ENCODE measurements around the gene ASPN. TPM values are rescaled to one million over a fixed set of nuclear protein-coding genes. Genes with fewer than 3 reads are reported as not detected.

ASPN gene
- total RNA-seq (2014; rRNA removed; shearing (Covaris generic); ENCODE audit: low replicate concordance) = not detected in 2 replicates

DNA sequence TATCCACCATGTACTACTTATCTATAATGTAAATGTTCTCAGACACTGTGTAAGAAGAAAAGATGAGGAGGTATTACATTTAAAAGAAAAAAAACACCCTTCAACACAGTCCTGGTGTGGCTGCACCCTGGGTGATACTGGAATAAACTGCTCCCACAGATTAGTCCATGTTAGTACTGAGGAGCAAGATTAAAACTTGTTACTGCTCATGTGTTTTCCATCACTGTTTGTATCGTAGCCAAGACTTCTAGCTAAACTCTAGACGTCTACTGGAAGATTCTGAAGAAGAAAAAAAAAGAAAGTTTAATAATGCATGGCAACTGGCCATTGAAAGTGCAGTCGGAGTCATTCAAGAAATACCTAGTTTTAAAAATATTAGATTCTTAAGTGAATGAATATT lies at the start of gene ASPN:
TSS of gene ASPN (minus strand) at position 178 of the 400 bp plus-strand sequence.
- no peak for DNase-seq
- Histone ChIP-seq H3K27me3 (no peaks in the 10 kb centered on the region), H3K36me3 (no peaks in the 10 kb centered on the region), H3K4me3 (no peak within 1 kb of the TSS), H3K9me3 (no peaks in the 10 kb centered on the region)

DNA sequence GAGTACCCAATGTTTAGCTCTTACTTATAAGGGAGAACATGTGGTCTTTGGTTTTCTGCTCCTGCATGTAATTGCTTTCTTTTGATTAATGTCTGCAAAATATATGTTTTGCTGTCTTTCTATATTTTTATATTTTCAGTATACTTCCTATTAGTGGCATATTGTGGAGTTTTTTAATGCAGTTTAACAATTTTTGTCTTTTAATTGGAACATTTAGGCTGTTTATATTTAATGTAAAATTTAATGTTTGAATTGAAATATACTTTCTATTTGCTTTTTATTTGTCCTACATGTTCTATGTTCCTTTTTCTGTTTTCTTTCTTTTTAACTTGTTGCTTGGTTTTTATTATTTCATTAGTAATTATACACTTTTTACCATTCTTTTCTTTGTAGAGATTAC lies 48.6 kb upstream of the ASPN start:
- no peak overlapping the region for H3K4me3 ChIP-seq
- DNase-seq = no peak

DNA sequence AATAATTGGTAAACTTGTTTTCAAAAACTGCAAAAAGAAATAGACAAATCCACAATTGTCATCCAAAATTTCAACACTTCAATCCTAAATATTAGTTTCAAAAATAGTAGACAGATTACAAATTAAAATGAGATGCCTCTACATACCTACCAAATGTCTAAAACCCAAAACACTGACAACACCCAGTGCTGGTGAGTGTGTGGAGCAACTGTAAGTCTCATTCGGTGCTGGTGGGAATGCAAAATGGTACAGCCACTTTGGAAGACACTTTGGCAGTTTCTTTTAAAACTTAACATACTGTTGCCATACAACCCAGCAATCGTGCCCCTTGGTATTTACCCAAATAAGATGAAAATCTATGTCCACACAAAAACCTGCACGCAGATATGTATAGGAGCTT lies 46.8 kb upstream of the ASPN start:
- Histone ChIP-seq H3K9me3 (no peaks in the 10 kb centered on the region), H3K36me3 (no peaks in the 10 kb centered on the region), H3K27me3 (no peaks in the 10 kb centered on the region), H3K4me3 (no peak overlapping the region)
- DNase-seq = no peak

More for the DNA sequence above, 48.6 kb upstream of the ASPN start:
- no peaks in the 10 kb centered on the region for H3K36me3 ChIP-seq
- H3K9me3 ChIP-seq = no peaks in the 10 kb centered on the region
- no peaks in the 10 kb centered on the region for H3K27me3 ChIP-seq

DNA sequence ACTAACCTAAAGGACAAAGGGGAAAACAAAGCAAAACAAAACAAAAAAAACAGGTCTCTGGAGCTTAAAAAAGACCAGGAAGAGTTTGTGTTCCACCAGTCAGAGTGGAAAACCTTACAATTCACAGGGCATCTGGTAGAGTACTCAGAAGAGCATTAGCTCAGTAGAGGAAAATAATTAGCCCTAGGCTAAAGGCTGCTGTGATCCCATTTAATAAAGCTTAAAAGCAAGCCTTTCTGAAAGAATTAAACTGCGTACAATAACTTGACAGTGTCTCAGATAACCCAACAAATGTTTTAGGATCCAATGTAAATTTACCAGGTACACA lies 46.2 kb upstream of the ASPN start:
- Histone ChIP-seq H3K36me3 (no peaks in the 10 kb centered on the region), H3K27me3 (no peaks in the 10 kb centered on the region), H3K4me3 (no peak overlapping the region), H3K9me3 (no peaks in the 10 kb centered on the region)
- no peak for DNase-seq

DNA sequence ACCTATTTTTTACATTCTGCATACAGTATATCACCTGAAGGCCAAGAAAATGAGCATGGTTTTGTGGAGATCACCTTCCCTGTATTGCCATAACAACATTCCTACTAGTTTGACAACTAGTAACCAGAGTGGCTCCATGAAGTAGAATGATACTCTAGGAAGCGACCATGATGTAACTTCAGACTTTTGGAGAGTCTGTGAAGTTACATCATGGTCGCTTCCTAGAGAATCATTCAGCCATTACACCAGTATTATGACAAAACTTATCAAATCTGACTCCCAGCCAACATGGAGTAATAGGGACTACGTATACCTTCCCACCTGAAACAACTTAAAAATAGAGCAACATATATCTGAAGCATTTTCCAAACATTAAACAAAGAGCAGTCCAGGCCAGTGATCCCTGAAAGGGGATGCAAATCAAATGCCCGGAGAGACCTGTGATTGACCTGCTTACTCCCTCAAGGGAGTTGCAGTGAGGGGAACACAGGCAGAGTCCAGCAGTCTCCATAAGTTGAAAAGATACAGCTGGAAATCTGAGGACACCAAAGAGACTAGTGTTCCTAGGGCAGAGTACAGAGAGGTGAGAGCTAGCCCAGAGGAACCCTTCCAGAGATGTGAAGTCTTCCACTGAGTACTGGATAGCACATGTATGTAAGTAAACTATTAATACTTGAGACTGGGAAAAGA lies 45.7 kb upstream of the ASPN start:
- Histone ChIP-seq H3K36me3 (no peaks in the 10 kb centered on the region), H3K27me3 (no peaks in the 10 kb centered on the region), H3K9me3 (no peaks in the 10 kb centered on the region), H3K4me3 (no peak overlapping the region)
- DNase-seq = no peak

DNA sequence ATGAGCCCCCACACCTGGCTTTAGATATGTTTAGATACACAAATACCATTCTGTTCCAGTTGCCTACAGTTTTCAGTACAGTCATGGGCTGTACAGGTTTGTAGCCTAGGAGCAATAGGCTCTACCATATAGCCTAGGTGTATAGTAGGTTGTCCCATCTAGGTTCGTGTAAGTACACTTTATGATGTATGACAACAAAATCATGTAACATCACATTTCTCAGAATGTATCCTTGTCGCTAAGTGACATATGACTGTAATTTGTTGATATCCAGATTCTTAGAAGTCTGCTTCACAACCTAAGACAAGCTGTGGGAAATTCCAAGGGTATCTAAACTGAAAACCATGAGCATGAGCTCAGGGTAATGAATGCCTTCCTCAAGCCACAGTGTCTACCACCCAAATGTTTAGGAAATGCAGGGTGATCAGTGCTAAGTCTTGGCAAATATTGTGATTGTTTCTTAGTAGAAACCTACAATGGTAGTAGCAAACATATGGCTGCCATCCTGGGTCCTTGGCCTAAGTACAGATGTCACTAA lies 45.1 kb upstream of the ASPN start:
- Histone ChIP-seq H3K36me3 (no peaks in the 10 kb centered on the region), H3K4me3 (no peak overlapping the region), H3K27me3 (no peaks in the 10 kb centered on the region), H3K9me3 (no peaks in the 10 kb centered on the region)
- no peak for DNase-seq

DNA sequence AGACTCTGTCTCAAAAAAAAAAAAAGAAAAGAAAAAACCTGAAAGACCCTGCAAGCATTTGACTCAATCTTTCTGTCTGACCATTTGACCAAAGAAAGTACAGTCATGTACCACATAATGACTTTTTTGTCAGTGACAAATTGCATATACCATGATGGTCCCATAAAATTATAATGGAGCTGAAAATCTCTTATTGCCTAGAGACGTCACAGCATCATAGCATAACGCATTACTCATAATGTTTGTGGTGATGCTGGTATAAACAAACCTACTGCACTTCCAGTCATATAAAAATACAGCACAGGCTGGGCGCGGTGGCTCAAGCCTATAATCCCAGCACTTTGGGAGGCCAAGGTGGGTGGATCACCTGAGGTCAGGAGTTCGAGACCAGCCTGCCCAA lies 43.0 kb upstream of the ASPN start:
- no peaks in the 10 kb centered on the region for H3K27me3 ChIP-seq
- H3K36me3 ChIP-seq = no peaks in the 10 kb centered on the region
- no peak overlapping the region for H3K4me3 ChIP-seq
- no peaks in the 10 kb centered on the region for H3K9me3 ChIP-seq
- no peak for DNase-seq

DNA sequence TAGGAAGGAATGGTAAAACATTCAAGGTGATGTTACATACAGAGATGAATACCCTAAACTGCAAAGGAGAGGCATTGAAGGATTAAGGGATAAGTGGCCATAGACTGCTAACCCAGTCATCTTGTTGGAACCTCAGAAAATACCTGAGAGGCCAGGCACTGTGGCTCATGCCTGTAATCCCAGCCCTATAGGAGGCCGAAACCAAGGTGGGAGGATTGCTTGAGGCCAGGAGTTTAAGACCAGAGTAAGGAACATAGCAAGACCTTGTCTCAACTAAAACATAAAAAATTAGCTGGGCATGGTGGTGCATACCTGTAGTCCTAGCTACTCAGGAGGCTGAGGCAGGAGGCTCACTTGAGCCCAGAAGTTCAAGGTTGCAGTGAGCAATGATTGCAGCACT lies 42.6 kb upstream of the ASPN start:
- no peaks in the 10 kb centered on the region for H3K36me3 ChIP-seq
- DNase-seq = no peak
- no peaks in the 10 kb centered on the region for H3K9me3 ChIP-seq
- H3K27me3 ChIP-seq = no peaks in the 10 kb centered on the region
- H3K4me3 ChIP-seq = no peak overlapping the region

DNA sequence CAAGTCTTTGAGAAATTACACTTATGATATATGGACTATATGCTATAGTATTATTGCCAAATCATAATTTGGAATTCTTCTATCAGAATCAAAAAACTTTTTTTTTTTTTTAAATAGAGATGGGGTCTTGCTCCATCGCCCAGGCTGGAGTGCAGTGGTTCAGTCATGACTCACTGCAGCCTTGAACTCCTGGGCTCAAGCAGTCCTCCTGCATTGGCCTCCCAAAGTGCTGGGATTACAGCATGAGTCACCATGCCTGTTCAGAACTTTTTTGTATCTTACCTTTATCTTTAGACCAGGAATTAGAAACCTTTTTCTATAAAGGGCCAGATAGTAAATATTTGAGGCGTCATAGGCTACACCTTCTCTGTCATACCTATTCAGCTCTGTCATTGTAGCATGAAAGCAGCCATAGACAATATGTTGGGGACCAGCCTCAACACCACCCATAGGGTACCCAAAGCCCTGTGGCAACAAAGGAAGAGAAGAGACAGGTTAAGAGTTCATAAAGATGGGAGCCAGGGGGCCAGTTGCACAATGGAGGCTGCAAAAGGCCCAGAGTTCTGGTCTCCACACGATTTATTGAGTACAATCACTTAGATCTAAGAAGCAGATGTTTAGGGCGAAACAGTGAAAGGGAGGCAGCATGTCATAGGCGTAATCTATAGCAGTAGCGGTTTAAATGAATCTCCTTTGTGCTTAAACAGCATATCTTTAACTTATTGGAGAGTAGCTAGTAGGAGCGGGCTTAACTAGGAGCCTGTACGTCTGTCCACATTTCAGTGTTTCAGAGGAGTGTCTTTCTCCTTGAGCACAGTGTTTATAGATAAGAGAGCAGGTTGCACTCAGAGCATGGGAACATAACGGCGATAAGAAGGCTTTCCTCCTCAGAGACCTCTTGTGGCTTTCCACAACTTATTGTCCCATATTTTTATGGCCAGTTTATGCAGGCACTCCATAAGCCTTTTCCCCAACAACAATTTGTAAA lies 41.0 kb upstream of the ASPN start:
- Histone ChIP-seq H3K36me3 (no peaks in the 10 kb centered on the region), H3K27me3 (no peaks in the 10 kb centered on the region), H3K9me3 (no peaks in the 10 kb centered on the region), H3K4me3 (no peak overlapping the region)
- DNase-seq = no peak

DNA sequence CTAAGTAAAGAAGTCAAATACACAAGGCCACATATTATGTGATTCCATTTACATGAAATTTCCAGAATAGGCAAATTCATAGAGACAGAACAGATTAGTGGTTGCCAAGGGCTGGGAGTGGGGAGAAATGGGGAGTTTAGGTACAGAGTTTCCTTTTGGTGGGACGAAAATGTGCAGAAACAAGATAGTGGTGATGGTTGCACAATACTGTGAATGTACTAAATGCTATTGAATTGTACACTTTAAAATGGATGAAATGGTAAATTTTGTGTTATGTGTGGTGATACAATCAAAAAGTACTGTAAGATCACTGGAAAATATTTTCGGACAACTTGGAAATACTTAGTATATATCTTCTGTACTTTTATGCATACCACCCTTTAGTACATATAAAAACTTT lies 38.5 kb upstream of the ASPN start:
- Histone ChIP-seq H3K27me3 (no peaks in the 10 kb centered on the region), H3K4me3 (no peak overlapping the region), H3K9me3 (no peaks in the 10 kb centered on the region), H3K36me3 (no peaks in the 10 kb centered on the region)
- no peak for DNase-seq

DNA sequence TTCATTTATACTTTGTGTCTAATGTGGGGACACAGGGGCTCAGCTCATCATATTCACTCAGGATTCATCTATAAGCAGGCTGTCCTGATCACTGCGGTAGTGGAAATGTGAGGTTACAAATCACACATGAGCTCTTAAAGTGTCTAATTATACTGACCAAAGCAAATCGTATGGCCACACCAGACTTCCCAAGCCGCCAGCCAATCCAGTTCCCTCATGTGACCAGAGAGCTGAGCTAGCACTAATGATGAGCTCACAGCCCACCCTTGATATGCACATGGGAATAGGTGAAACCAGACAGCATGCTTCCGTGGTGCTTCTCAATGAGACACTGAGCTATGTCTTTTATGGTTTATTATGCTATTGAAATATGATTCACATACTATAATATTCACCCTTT lies 35.9 kb upstream of the ASPN start:
- no peak for DNase-seq
- no peaks in the 10 kb centered on the region for H3K27me3 ChIP-seq
- H3K4me3 ChIP-seq = no peak overlapping the region
- H3K9me3 ChIP-seq = no peaks in the 10 kb centered on the region
- no peaks in the 10 kb centered on the region for H3K36me3 ChIP-seq

DNA sequence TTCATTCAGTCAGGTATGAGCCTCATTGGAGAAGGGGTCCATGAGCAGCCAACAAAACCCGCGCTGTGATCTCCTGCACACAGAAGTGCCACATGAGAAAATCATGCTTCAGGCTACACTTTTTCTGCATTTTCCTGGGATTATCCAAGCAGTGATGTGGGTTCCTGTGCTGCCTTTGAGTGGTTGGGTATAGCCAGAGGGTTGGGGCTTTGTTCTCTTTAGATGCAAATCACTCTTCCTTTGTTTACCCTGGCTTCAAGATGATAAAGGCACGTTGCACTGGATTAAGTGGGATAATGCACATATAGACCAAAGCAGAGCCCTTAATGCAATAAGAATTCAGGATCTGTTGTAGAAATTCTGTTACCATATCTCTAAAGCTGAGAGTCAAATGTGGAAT lies 34.7 kb upstream of the ASPN start:
- H3K9me3 ChIP-seq = no peaks in the 10 kb centered on the region
- no peak overlapping the region for H3K4me3 ChIP-seq
- H3K36me3 ChIP-seq = no peaks in the 10 kb centered on the region
- DNase-seq = no peak
- H3K27me3 ChIP-seq = no peaks in the 10 kb centered on the region

DNA sequence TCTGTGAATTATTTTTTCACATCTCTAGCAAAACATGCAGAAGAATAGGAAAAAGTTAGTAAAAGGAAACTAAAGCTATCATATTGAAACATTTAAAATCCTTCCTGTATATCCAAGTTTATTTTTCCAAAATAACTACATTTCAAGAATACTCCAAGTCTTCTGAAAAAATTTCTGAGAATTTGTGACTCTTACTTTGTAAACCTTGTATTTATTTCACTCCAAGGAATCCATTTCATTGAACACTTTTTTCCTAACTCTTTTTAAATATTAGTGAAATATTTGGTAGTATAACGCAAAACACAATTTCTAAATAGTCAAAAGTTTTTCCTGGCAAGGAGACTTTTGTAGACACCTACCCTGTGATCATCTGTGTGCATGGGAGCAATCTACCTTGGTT lies 34.2 kb upstream of the ASPN start:
- Histone ChIP-seq H3K36me3 (no peaks in the 10 kb centered on the region), H3K27me3 (no peaks in the 10 kb centered on the region), H3K4me3 (no peak overlapping the region), H3K9me3 (no peaks in the 10 kb centered on the region)
- no peak for DNase-seq

DNA sequence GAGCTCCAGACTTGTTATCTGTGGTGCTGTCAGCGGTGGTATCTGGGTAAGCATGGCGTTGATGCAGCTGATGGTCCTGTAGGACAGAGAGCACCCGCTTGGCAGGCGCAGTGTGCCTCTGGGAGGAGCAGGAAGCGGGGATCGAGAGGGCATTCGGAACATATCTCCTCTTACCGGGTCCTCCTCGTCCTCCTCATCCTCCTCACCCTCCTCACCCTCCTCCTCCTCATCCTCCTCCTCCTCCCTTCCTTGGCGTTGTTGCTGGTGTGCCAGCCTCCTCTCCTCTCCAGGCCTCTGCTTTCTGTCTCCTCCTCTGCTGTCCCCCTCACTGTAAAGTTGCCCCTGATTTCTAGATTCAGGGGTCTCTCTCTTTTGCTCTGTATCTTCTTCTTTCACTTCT lies 32.3 kb upstream of the ASPN start:
- Histone ChIP-seq H3K4me3 (no peak overlapping the region), H3K9me3 (no peaks in the 10 kb centered on the region), H3K27me3 (no peaks in the 10 kb centered on the region), H3K36me3 (no peaks in the 10 kb centered on the region)
- DNase-seq = no peak

DNA sequence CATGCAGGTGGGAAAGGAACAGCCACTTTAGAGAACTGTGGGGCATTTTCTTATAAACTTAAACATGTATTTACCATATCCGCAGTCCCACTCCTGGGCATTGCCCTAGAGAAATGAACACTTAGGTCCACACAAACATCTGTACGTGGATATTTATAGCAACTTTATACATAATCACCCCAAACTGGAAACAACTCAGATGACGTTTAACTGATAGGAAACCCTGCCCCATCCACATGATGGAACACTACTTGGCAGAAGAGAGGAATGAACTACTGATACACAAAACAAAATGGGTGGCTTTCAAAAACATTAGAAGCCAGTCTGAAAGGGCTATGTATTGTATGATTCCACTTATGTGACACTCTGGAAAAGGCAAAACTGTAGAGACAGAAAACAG lies 31.0 kb upstream of the ASPN start:
- Histone ChIP-seq H3K27me3 (no peaks in the 10 kb centered on the region), H3K36me3 (no peaks in the 10 kb centered on the region), H3K4me3 (no peak overlapping the region), H3K9me3 (no peaks in the 10 kb centered on the region)
- DNase-seq = no peak

DNA sequence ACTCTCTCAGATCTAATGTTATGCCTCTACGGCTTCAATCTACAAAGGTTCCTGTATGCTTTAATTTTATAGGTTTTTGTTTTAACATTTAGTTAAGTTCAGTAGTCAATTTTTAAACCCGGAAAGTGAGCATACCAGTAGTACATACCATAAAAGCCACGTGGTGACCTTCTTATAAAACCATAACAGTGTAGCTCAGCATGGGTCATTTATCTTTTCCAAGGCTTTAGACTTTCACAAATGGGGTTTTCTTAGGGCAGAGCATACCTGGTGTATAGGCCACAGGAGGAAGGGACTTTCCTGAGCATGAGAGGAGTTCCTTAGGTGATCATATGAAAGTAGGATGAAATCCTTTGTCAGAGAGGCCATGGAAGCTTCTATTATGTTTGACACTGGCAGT lies 30.3 kb upstream of the ASPN start:
- Histone ChIP-seq H3K27me3 (no peaks in the 10 kb centered on the region), H3K4me3 (no peak overlapping the region), H3K9me3 (no peaks in the 10 kb centered on the region), H3K36me3 (no peaks in the 10 kb centered on the region)
- DNase-seq = no peak

DNA sequence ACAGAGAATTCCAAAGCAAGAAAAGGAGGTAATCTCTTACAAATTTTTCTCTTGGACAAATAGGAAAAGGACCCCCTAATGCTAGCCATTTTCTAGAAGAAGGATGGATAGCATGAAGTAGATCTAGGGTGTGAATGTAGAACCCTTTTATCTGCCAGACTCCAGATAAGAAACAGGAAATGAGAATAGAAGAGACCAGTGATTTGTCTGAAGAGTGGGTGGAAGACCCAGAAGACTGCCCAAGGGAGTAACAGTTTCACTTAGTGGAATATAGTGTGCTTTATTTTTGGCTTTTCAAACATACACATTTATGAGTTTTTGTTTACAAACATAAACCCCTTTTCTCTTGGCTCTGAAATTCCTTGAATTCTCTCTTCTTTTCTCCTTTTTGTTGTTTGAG lies 28.4 kb upstream of the ASPN start:
- Histone ChIP-seq H3K9me3 (no peaks in the 10 kb centered on the region), H3K36me3 (no peaks in the 10 kb centered on the region), H3K4me3 (no peak overlapping the region), H3K27me3 (no peaks in the 10 kb centered on the region)
- DNase-seq = no peak

DNA sequence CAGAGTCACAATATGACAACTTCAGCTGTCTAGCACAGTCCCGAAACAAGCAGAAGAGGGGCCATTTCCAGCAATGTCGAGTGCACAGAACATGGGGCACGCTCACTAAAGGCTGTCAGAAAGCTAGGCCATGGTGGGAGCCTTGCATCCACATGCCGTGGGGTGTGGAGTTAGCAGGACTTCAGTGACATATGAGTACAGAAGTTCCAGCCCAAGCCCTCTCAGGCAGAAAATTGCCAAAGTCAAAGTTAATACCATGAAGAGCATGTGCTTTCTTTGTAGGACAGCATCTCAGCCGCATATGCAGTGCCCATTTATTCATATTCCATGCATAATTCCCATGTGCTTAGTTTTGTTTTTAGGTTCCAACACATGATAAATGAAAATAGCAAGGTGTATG lies 26.7 kb upstream of the ASPN start:
- Histone ChIP-seq H3K4me3 (no peak overlapping the region), H3K27me3 (no peaks in the 10 kb centered on the region), H3K36me3 (no peaks in the 10 kb centered on the region), H3K9me3 (no peaks in the 10 kb centered on the region)
- no peak for DNase-seq

Data from MG63 (cell line).